K562 (cell line): Measurements from ENCODE around the gene MVK. TPM values are rescaled to one million over a fixed set of nuclear protein-coding genes. Genes with fewer than 3 reads are reported as not detected.

Experiments
- ATAC-seq: fragments of 200-7000 bp; cut with Tn5 transposase; 3 replicates; pipeline ENCODE4 v1.9.1; 2020; ENCODE audit warnings: moderate library complexity
- BruUV-seq: library from RNA; stranded (reverse); fragments of 400-500 nt; replicated peaks from 2 replicates; lab custom pipeline; 2021; lab: Mats Ljungman, UMichigan
- CTCF ChIA-PET: fragments of 300-600 bp; formaldehyde crosslinking; extraction: SDS; loops from one replicate; lab custom pipeline; 2021; ENCODE audit warnings: low intra/inter-chr PET ratio; lab: Yijun Ruan, JAX
- POLR2A ChIA-PET: fragments of 300-600, 350-650 bp; sonication (Branson Sonifier 250); formaldehyde crosslinking; extraction: SDS; loops from one replicate; lab custom pipeline; 2021; ENCODE audit warnings: antibody characterized with exemption, inconsistent platforms; lab: Yijun Ruan, JAX
- DNase-seq, 4 experiments: peaks; one replicate each; pipeline versions ENCODE4 v3.0.0 to v3.0.0-alpha.2; 2011 to 2018; ENCODE audit warnings: low spot score in 3 of 4, mixed read lengths in 3 of 4; ENCODE audit errors: extremely low read depth in 1 of 4
- FAIRE-seq: peaks from 2 replicates; lab custom pipeline; 2011; peaks lifted over from hg19 to GRCh38; lab: Jason Lieb, UNC
- H2AFZ ChIP-seq: 2 replicates; pipeline ENCODE4 v1.6.0; 2011; ENCODE audit warnings: low read depth, low read length, control low read depth, inconsistent platforms
- H3K27ac ChIP-seq: fragments of 200-600 bp; 3 replicates; pipeline ENCODE4 v1.8.0; 2011; ENCODE audit warnings: low read depth, mild to moderate bottlenecking, control low read depth, inconsistent platforms, low read length, moderate library complexity, mixed read lengths; ENCODE audit errors: extremely low read depth
- H3K27me3 ChIP-seq, 2 experiments: fragments of 300-600 bp in 1 of 2; 2 replicates in 1 of 2; 3 replicates in 1 of 2; pipeline versions ENCODE4 v1.6.0 to v1.8.0; 2011; ENCODE audit warnings: inconsistent platforms in 2 of 2, low read length in 2 of 2, mild to moderate bottlenecking in 1 of 2, mixed read lengths in 1 of 2, moderate library complexity in 1 of 2; ENCODE audit not compliant: control insufficient read depth in 2 of 2, insufficient read depth in 2 of 2
- H3K36me3 ChIP-seq: fragments of 300-600 bp; 3 replicates; pipeline ENCODE4 v1.8.0; 2011; ENCODE audit warnings: mild to moderate bottlenecking, low read length, inconsistent platforms; ENCODE audit not compliant: control insufficient read depth, insufficient read depth
- H3K4me1 ChIP-seq, 2 experiments: fragments of 200-600 bp in 1 of 2; replicated peaks in 1 of 2; 2 replicates in 1 of 2; 3 replicates in 1 of 2; pipeline versions ENCODE4 v1.5.1 to v1.8.0; 2011; ENCODE audit warnings: inconsistent platforms in 2 of 2, low read length in 2 of 2, mild to moderate bottlenecking in 1 of 2, mixed read lengths in 1 of 2, moderate library complexity in 1 of 2; ENCODE audit not compliant: control insufficient read depth in 2 of 2, insufficient read depth in 2 of 2
- H3K4me2 ChIP-seq: 2 replicates; pipeline ENCODE4 v1.6.1; 2011; ENCODE audit warnings: low read length, control low read depth, inconsistent platforms, mixed read lengths; ENCODE audit not compliant: insufficient read depth
- H3K4me3 ChIP-seq: fragments of 200-600 bp; sonication (generic), shearing (Covaris generic); 2 replicates; pipeline ENCODE4 v1.5.1; 2016; ENCODE audit warnings: control low read depth, inconsistent platforms
- H3K79me2 ChIP-seq: fragments of 200-600 bp; 3 replicates; pipeline ENCODE4 v1.8.0; 2011; ENCODE audit warnings: low read length, inconsistent platforms; ENCODE audit not compliant: control insufficient read depth, insufficient read depth
- H3K9ac ChIP-seq, 2 experiments: 2 replicates each; pipeline versions ENCODE4 v1.6.0 to v1.6.1; 2011; ENCODE audit warnings: low read depth in 2 of 2, low read length in 2 of 2, control low read depth in 1 of 2, inconsistent platforms in 1 of 2, mild to moderate bottlenecking in 1 of 2, mixed read lengths in 1 of 2; ENCODE audit not compliant: insufficient read depth in 1 of 2
- H3K9me1 ChIP-seq: one replicate; pipeline ENCODE4 v1.6.0; 2011; ENCODE audit warnings: inconsistent platforms, mild to moderate bottlenecking, low read length, moderate library complexity; ENCODE audit not compliant: control insufficient read depth, insufficient read depth
- H3K9me3 ChIP-seq: replicated peaks from 2 replicates; pipeline ENCODE4 v1.5.1; 2011; ENCODE audit warnings: low read depth, low read length, inconsistent platforms; ENCODE audit not compliant: control insufficient read depth, insufficient read depth
- H4K20me1 ChIP-seq: replicated peaks from 2 replicates; pipeline ENCODE4 v1.6.1; 2011; ENCODE audit warnings: low read length, inconsistent platforms, mixed read lengths; ENCODE audit not compliant: control insufficient read depth, insufficient read depth
- CEBPG ChIP-seq, 3 experiments: fragments of 200-800 bp in 1 of 3; sonication (Bioruptor generic) in 1 of 3; sonication (generic) in 1 of 3; formaldehyde crosslinking in 1 of 3; IDR thresholded peaks in 2 of 3; conservative IDR thresholded peaks in 1 of 3; 2 replicates each; pipeline versions ENCODE4 v1.6.1 to v1.8.0; 2016 to 2022; ENCODE audit warnings: missing compliant biosample characterization in 2 of 3, missing genetic modification characterization in 2 of 3, mild to moderate bottlenecking in 1 of 3, missing genetic modification reagents in 1 of 3
- CXXC5 ChIP-seq: fragments of 250-450 bp; sonication (Bioruptor Pico); IDR thresholded peaks from 2 replicates; pipeline ENCODE4 v1.8.0; 2022; ENCODE audit warnings: inconsistent platforms, mild to moderate bottlenecking, moderate library complexity
- KDM2B ChIP-seq: fragments of 250-450 bp; sonication (Bioruptor Pico); IDR thresholded peaks from 2 replicates; pipeline ENCODE4 v1.8.0; 2021; ENCODE audit warnings: mild to moderate bottlenecking, moderate library complexity
- KDM4B ChIP-seq, 2 experiments: fragments of 450-650 bp in 1 of 2; sonication (generic) in 1 of 2; IDR thresholded peaks; 2 replicates each; pipeline ENCODE4 v1.6.1; 2016 to 2017; ENCODE audit warnings: borderline replicate concordance in 2 of 2, antibody characterized with exemption in 1 of 2, low read depth in 1 of 2, mild to moderate bottlenecking in 1 of 2
- MTA2 ChIP-seq: fragments of 450-650 bp; IDR thresholded peaks from 2 replicates; pipeline ENCODE4 v1.6.1; 2016; ENCODE audit warnings: low read depth
- PHF20 ChIP-seq: fragments of 450-650 bp; IDR thresholded peaks from 2 replicates; pipeline ENCODE4 v1.6.1; 2018; ENCODE audit not compliant: partially characterized antibody
- PML ChIP-seq: IDR thresholded peaks from 2 replicates; pipeline ENCODE4 v1.6.1; 2012; ENCODE audit warnings: low read length, inconsistent platforms
- TBL1XR1 ChIP-seq, 2 experiments: IDR thresholded peaks; 2 replicates each; pipeline ENCODE4 v1.6.1; 2012; ENCODE audit warnings: improper control_type of control experiment in 2 of 2, low read length in 2 of 2, mild to moderate bottlenecking in 1 of 2
- ZNF124 ChIP-seq: sonication (generic); formaldehyde crosslinking; IDR thresholded peaks from 2 replicates; pipeline ENCODE4 v1.8.1; 2022; ENCODE audit warnings: missing genetic modification reagents
- WGBS: fragments of 100-300 bp; shearing (Covaris generic); methylation state at CpG from one replicate; pipeline ENCODE4 v1.1.6; 2016; ENCODE audit warnings: low coverage, mixed read lengths; ENCODE audit not compliant: insufficient coverage; ENCODE audit errors: missing lambda C conversion rate; 5-methylcytosine and 5-hydroxymethylcytosine counted together
- in situ Hi-C: fragments of 300-500 bp; cut with MboI; formaldehyde crosslinking; loops from 4 replicates; pipeline ENCODE4 v1.15.0; 2018; ENCODE audit warnings: inconsistent platforms, mixed read lengths
- intact Hi-C: fragments of 100-400 bp; cut with micrococcal nuclease; formaldehyde crosslinking; loops from 2 replicates; pipeline ENCODE4 v1.14.2; 2022
- polyA plus RNA-seq, 8 experiments: library from polyadenylated mRNA; depleted of rRNA in 4 of 8; stranded (reverse) in 5 of 8; unstranded in 3 of 8; fragments of >200 nt; fragmentation: Nextera tagmentation in 2 of 8; fragmentation: Illumina TruSeq in 1 of 8; extraction: Ambion mirVana in 2 of 8; extraction: Trizol in 1 of 8; gene quantifications; 2 replicates each; pipeline versions ENCODE4 v1.2.1 to v1.2.3, GENCODE V29; 2011 to 2014; ENCODE audit warnings: inconsistent platforms in 1 of 8, missing spikeins in 1 of 8
- total RNA-seq, 7 experiments: library from RNA; depleted of rRNA in 6 of 7; stranded (reverse); fragments of >200 nt in 6 of 7; fragmentation: Illumina TruSeq in 2 of 7; extraction: Trizol in 2 of 7; gene quantifications; 2 replicates each; pipeline versions ENCODE4 v1.2.1 to v1.2.3, GENCODE V29; 2011 to 2021; ENCODE audit warnings: low replicate concordance in 1 of 7
- TF ChIP-seq, protein P1 (sequence below): sonication (generic); formaldehyde crosslinking; IDR thresholded peaks from 2 replicates; pipeline ENCODE4 v1.8.0; 2023; ENCODE audit warnings: missing genetic modification reagents, mild to moderate bottlenecking, borderline replicate concordance

Gene MVK
- total and polyA plus RNA-seq, 9 of the 15 experiments (the other 6 are each of a cell fraction or from before 2014, with no cell fraction given), result 0.41 to 33.6 (median 18.8) TPM

DNA sequence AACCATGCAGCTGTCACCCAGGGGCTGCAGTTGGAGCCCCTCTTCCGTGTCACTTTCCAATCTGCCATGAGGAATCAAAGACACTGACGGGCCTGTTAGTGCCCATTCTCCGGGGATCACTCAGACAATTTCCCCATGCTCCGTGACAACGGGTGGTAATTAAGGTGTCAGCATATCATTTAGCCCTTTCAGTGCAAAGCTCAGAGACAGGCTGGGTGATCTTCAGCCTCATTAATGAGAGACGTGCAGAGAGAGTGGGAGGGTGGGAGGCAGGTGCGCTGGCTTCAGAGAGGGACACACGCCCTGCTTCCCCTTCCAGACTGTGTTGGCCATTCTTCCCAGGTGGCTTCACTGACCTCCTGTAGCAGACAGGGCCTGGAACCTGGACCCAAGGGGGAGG lies 58.7 kb downstream of the MVK start:
- no peaks in the 10 kb centered on the region for H3K4me1 ChIP-seq
- no peak overlapping the region for H3K4me3 ChIP-seq
- POLR2A ChIA-PET, result no interaction called here
- H3K27ac ChIP-seq, result no peak overlapping the region
- no peaks in the 10 kb centered on the region for H3K9me1 ChIP-seq
- H3K4me2 ChIP-seq, result no peak overlapping the region
- TF ChIP-seq CXXC5 (CRISPR knock-in tag) (no peak), PHF20 (no peak), TBL1XR1 (IDR thresholded peaks at IDR 0.05; ENCODE audit: low read length in 2 of 2) (no peak), CEBPG (CRISPR knock-in tag; IDR thresholded peaks at IDR 0.05) (no peak), CEBPG (tag; conservative IDR thresholded peaks at IDR 0.05 in 1 of 2, IDR thresholded peaks at IDR 0.05 in 1 of 2) (no peak), ZNF124 (CRISPR knock-in tag) (no peak), MTA2 (no peak), PML (no peak), KDM2B (CRISPR knock-in tag) (no peak), KDM4B (IDR thresholded peaks at IDR 0.05; ENCODE audit: borderline replicate concordance in 2 of 2, low read depth in 1 of 2) (no peak)
- TF ChIP-seq, protein P1, sequence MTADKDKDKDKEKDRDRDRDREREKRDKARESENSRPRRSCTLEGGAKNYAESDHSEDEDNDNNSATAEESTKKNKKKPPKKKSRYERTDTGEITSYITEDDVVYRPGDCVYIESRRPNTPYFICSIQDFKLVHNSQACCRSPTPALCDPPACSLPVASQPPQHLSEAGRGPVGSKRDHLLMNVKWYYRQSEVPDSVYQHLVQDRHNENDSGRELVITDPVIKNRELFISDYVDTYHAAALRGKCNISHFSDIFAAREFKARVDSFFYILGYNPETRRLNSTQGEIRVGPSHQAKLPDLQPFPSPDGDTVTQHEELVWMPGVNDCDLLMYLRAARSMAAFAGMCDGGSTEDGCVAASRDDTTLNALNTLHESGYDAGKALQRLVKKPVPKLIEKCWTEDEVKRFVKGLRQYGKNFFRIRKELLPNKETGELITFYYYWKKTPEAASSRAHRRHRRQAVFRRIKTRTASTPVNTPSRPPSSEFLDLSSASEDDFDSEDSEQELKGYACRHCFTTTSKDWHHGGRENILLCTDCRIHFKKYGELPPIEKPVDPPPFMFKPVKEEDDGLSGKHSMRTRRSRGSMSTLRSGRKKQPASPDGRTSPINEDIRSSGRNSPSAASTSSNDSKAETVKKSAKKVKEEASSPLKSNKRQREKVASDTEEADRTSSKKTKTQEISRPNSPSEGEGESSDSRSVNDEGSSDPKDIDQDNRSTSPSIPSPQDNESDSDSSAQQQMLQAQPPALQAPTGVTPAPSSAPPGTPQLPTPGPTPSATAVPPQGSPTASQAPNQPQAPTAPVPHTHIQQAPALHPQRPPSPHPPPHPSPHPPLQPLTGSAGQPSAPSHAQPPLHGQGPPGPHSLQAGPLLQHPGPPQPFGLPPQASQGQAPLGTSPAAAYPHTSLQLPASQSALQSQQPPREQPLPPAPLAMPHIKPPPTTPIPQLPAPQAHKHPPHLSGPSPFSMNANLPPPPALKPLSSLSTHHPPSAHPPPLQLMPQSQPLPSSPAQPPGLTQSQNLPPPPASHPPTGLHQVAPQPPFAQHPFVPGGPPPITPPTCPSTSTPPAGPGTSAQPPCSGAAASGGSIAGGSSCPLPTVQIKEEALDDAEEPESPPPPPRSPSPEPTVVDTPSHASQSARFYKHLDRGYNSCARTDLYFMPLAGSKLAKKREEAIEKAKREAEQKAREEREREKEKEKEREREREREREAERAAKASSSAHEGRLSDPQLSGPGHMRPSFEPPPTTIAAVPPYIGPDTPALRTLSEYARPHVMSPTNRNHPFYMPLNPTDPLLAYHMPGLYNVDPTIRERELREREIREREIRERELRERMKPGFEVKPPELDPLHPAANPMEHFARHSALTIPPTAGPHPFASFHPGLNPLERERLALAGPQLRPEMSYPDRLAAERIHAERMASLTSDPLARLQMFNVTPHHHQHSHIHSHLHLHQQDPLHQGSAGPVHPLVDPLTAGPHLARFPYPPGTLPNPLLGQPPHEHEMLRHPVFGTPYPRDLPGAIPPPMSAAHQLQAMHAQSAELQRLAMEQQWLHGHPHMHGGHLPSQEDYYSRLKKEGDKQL (CRISPR knock-in tag), result no peak
- DNase-seq, result no peak
- ATAC-seq, result no peak
- H3K36me3 ChIP-seq, result no peaks in the 10 kb centered on the region
- in situ Hi-C loops, result no loop called here
- intact Hi-C loops, result no loop called here
- no peak for FAIRE-seq
- H2AFZ ChIP-seq, result no peak overlapping the region
- no peaks in the 10 kb centered on the region; the same call in 1 of the 2 replicates for H3K9me3 ChIP-seq
- H4K20me1 ChIP-seq, result no peaks in the 10 kb centered on the region
- BruUV-seq, result no TSS peak
- 2% methylated on average over 7 of the region's 8 CpGs for WGBS
- H3K9ac ChIP-seq, result 0 out of 4 replicates have a peak overlapping the region, but pooled peaks of 1 of the 2 experiments have one; percentile 27
- no peaks in the 10 kb centered on the region for H3K79me2 ChIP-seq
- H3K27me3 ChIP-seq, result peaks cover 0 to 7% of the 10 kb centered on the region in 2 experiments; a peak in 2 of 5 replicates
- CTCF ChIA-PET, result no interaction called here
